ENCODE results near the gene VKORC1L1. TPM values are rescaled to one million over a fixed set of nuclear protein-coding genes. Genes with fewer than 3 reads are reported as not detected.

VKORC1L1 gene
- total RNA-seq, 1 experiment from 2014 or later, result 31.7 TPM

- Histone ChIP-seq H3K4me3 (no peak overlapping the region), H3K36me3 (ENCODE audit: low read depth) (peaks cover 8% of the 10 kb centered on the region; the same call in 1 of the 2 replicates), H3F3A (ENCODE audit: insufficient read depth, low read depth) (no peaks in the 10 kb centered on the region), H3K9me2 (ENCODE audit: insufficient read depth) (no peaks in the 10 kb centered on the region), H3K4me1 (replicated peaks; ENCODE audit: insufficient read depth) (no peaks in the 10 kb centered on the region), H3K79me2 (ENCODE audit: low read depth) (no peaks in the 10 kb centered on the region), H2AFZ (no peak overlapping the region), H3K27ac (no peak overlapping the region), H4K20me1 (ENCODE audit: insufficient read depth) (no peaks in the 10 kb centered on the region), H3K4me2 (no peak overlapping the region), H3K27me3 (ENCODE audit: insufficient read depth, low read depth) (no peaks in the 10 kb centered on the region), H3K9me3 (ENCODE audit: insufficient read depth, low read depth) (no peaks in the 10 kb centered on the region)
- no TSS peak for BruUV-seq (replicated peaks)
- intact Hi-C loops (cut with micrococcal nuclease; ENCODE audit: unreplicated experiment), result no loop called here
- POLR2A ChIA-PET (ENCODE audit: unreplicated experiment), result interaction anchor here (0.7 kb wide), 1 partner anchor 1359 kb away, joined by 5 read pairs; no protein-coding TSS in a partner anchor
- TF ChIP-seq CTCF (conservative IDR thresholded peaks at IDR 0.05) (no peak), EZH2 (IDR thresholded peaks at IDR 0.05; ENCODE audit: low read depth) (no peak)
- CTCF ChIA-PET, result no interaction called here
- DNase-seq, result no peak
Measured at GRCh38 chr7:65971021-65971420, 98.1 kb downstream of the VKORC1L1 start.

- Histone ChIP-seq H4K20me1 (ENCODE audit: insufficient read depth) (no peaks in the 10 kb centered on the region), H3K27me3 (ENCODE audit: insufficient read depth, low read depth) (no peaks in the 10 kb centered on the region), H3K36me3 (ENCODE audit: low read depth) (no peaks in the 10 kb centered on the region), H3F3A (ENCODE audit: insufficient read depth, low read depth) (no peaks in the 10 kb centered on the region), H2AFZ (no peak overlapping the region), H3K9me2 (ENCODE audit: insufficient read depth) (no peaks in the 10 kb centered on the region), H3K4me1 (replicated peaks; ENCODE audit: insufficient read depth) (no peaks in the 10 kb centered on the region), H3K9me3 (ENCODE audit: insufficient read depth, low read depth) (no peaks in the 10 kb centered on the region), H3K4me3 (no peak overlapping the region), H3K27ac (no peak overlapping the region), H3K79me2 (ENCODE audit: low read depth) (no peaks in the 10 kb centered on the region), H3K4me2 (no peak overlapping the region)
- TF ChIP-seq CTCF (conservative IDR thresholded peaks at IDR 0.05) (no peak), EZH2 (IDR thresholded peaks at IDR 0.05; ENCODE audit: low read depth) (no peak)
- CTCF ChIA-PET, result no interaction called here
- DNase-seq, result no peak
- POLR2A ChIA-PET (ENCODE audit: unreplicated experiment), result no interaction called here
- intact Hi-C loops (cut with micrococcal nuclease; ENCODE audit: unreplicated experiment), result no loop called here
- no TSS peak for BruUV-seq (replicated peaks)
Measured at GRCh38 chr7:65972976-65973375, 100.1 kb downstream of the VKORC1L1 start.

- CTCF ChIA-PET, result no interaction called here
- Histone ChIP-seq H3K4me3 (no peak overlapping the region), H3K79me2 (ENCODE audit: low read depth) (no peaks in the 10 kb centered on the region), H3K9me2 (ENCODE audit: insufficient read depth) (no peaks in the 10 kb centered on the region), H3K36me3 (ENCODE audit: low read depth) (no peaks in the 10 kb centered on the region), H3K4me2 (no peak overlapping the region), H3K27me3 (ENCODE audit: insufficient read depth, low read depth) (no peaks in the 10 kb centered on the region), H3K9me3 (ENCODE audit: insufficient read depth, low read depth) (no peaks in the 10 kb centered on the region), H4K20me1 (ENCODE audit: insufficient read depth) (no peaks in the 10 kb centered on the region), H3F3A (ENCODE audit: insufficient read depth, low read depth) (no peaks in the 10 kb centered on the region), H2AFZ (no peak overlapping the region), H3K4me1 (replicated peaks; ENCODE audit: insufficient read depth) (no peaks in the 10 kb centered on the region), H3K27ac (no peak overlapping the region)
- no peak for DNase-seq
- TF ChIP-seq CTCF (conservative IDR thresholded peaks at IDR 0.05) (no peak), EZH2 (IDR thresholded peaks at IDR 0.05; ENCODE audit: low read depth) (no peak)
- intact Hi-C loops (cut with micrococcal nuclease; ENCODE audit: unreplicated experiment), result no loop called here
- no TSS peak for BruUV-seq (replicated peaks)
- POLR2A ChIA-PET (ENCODE audit: unreplicated experiment), result no interaction called here
Measured at GRCh38 chr7:65974191-65974801, 101.4 kb downstream of the VKORC1L1 start.
